ENCODE results near the gene CTNNA2.

The CTNNA2 gene

DNA sequence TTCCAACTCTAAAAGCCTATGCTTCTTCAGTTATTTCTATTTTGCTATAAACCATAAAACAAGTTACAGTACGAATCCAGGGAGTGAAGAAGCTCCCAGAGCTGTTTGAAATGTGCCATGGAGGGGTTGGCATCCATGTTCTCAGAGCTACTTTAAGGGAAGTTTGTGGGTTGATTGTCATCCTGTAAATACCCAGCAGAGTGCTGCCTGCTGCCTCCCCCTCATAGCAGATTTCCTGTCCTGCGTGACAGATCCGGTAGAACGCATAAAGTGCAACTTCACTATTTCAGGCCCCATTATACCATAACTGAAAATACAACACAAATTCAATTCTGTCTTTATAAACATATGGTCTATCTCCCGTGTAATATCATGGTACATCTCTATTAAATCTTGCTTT is 114.4 kb downstream of the CTNNA2 start:
- no peak overlapping the region for H2BK120ac ChIP-seq (ENCODE audit: insufficient read depth, low read length, poor library complexity)
- no peak overlapping the region for H3K4me3 ChIP-seq (ENCODE audit: low read depth, low read length)
- no peaks in the 10 kb centered on the region for H3K36me3 ChIP-seq (ENCODE audit: control insufficient read depth in 1 of 2, insufficient read depth in 2 of 2, low read length in 2 of 2)
- H3K27me3 ChIP-seq (ENCODE audit: insufficient read depth, low read length), result no peaks in the 10 kb centered on the region
- H3K4ac ChIP-seq (ENCODE audit: low read depth, low read length), result no peak overlapping the region
- H3K27ac ChIP-seq (ENCODE audit: low read depth, low read length), result no peak overlapping the region
- no peak overlapping the region for H3K23ac ChIP-seq (ENCODE audit: low read length)
- WGBS (ENCODE audit: extremely low coverage, insufficient coverage, insufficient read length), result no CpG with 5 or more reads among the region's 5 CpGs
- no peak for DNase-seq
- H3K14ac ChIP-seq (ENCODE audit: low read length), result no peak overlapping the region
- no peaks in the 10 kb centered on the region for H3K79me2 ChIP-seq (ENCODE audit: control insufficient read depth, insufficient read depth, low read length, poor library complexity)
- no peak overlapping the region for H2BK5ac ChIP-seq (ENCODE audit: low read depth, low read length, poor library complexity)
- no peak overlapping the region for H4K12ac ChIP-seq (ENCODE audit: low read depth, low read length)
- no peak overlapping the region for H3K18ac ChIP-seq (ENCODE audit: low read length)
- no peak overlapping the region for H4K8ac ChIP-seq (ENCODE audit: low read depth, low read length)
- H3K9ac ChIP-seq (ENCODE audit: low read length), result no peak overlapping the region
- no peaks in the 10 kb centered on the region for H3K9me3 ChIP-seq (ENCODE audit: insufficient read depth, low read depth, low read length)
- no peak overlapping the region for H2AFZ ChIP-seq (ENCODE audit: insufficient read depth, low read length, poor library complexity)
- H3K4me1 ChIP-seq (ENCODE audit: control insufficient read depth in 1 of 2, insufficient read depth in 2 of 2, low read length in 2 of 2), result no peaks in the 10 kb centered on the region
- no peaks in the 10 kb centered on the region for H3K79me1 ChIP-seq (ENCODE audit: low read length)
- no peak overlapping the region for H2BK12ac ChIP-seq (ENCODE audit: low read length)
- H4K91ac ChIP-seq (ENCODE audit: low read depth, low read length), result no peak overlapping the region
- no peak overlapping the region for H3K4me2 ChIP-seq (ENCODE audit: low read length)
- H2AK5ac ChIP-seq (ENCODE audit: low read length), result no peak overlapping the region

DNA sequence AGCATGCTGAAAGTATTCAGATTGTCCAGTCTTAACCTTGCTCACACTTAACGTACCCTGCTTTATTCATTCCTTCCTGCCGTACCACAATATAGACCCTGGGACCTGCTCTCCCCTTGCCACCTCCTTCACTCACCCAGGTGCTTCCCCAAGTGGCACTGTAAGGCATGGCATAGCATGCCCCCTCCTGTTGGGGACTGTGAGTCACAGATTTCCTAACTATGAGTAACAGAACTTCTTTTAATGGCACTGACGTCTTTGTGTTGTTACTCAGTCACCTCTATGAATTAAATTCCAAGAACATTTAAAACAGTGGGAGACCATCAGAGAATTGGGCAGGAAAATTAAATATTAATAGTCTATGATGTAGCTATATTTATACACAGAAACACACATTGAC is 117.2 kb downstream of the CTNNA2 start:
- no peaks in the 10 kb centered on the region for H3K4me1 ChIP-seq (ENCODE audit: control insufficient read depth in 1 of 2, insufficient read depth in 2 of 2, low read length in 2 of 2)
- no peaks in the 10 kb centered on the region for H3K79me2 ChIP-seq (ENCODE audit: control insufficient read depth, insufficient read depth, low read length, poor library complexity)
- H2AFZ ChIP-seq (ENCODE audit: insufficient read depth, low read length, poor library complexity), result no peak overlapping the region
- H3K9me3 ChIP-seq (ENCODE audit: insufficient read depth, low read depth, low read length), result no peaks in the 10 kb centered on the region
- H3K36me3 ChIP-seq (ENCODE audit: control insufficient read depth in 1 of 2, insufficient read depth in 2 of 2, low read length in 2 of 2), result no peaks in the 10 kb centered on the region
- H3K14ac ChIP-seq (ENCODE audit: low read length), result no peak overlapping the region
- H3K9ac ChIP-seq (ENCODE audit: low read length), result no peak overlapping the region
- H3K27ac ChIP-seq (ENCODE audit: low read depth, low read length), result no peak overlapping the region
- H4K91ac ChIP-seq (ENCODE audit: low read depth, low read length), result no peak overlapping the region
- H3K4ac ChIP-seq (ENCODE audit: low read depth, low read length), result no peak overlapping the region
- H3K4me3 ChIP-seq (ENCODE audit: low read depth, low read length), result no peak overlapping the region
- no peak overlapping the region for H3K4me2 ChIP-seq (ENCODE audit: low read length)
- H2BK12ac ChIP-seq (ENCODE audit: low read length), result no peak overlapping the region
- WGBS (ENCODE audit: extremely low coverage, insufficient coverage, insufficient read length), result no CpG with 5 or more reads among the region's 3 CpGs
- H3K23ac ChIP-seq (ENCODE audit: low read length), result no peak overlapping the region
- H2BK120ac ChIP-seq (ENCODE audit: insufficient read depth, low read length, poor library complexity), result no peak overlapping the region
- H3K18ac ChIP-seq (ENCODE audit: low read length), result no peak overlapping the region
- no peak overlapping the region for H4K12ac ChIP-seq (ENCODE audit: low read depth, low read length)
- no peaks in the 10 kb centered on the region for H3K79me1 ChIP-seq (ENCODE audit: low read length)
- no peak overlapping the region for H2AK5ac ChIP-seq (ENCODE audit: low read length)
- no peak for DNase-seq
- H2BK5ac ChIP-seq (ENCODE audit: low read depth, low read length, poor library complexity), result no peak overlapping the region
- no peaks in the 10 kb centered on the region for H3K27me3 ChIP-seq (ENCODE audit: insufficient read depth, low read length)
- H4K8ac ChIP-seq (ENCODE audit: low read depth, low read length), result no peak overlapping the region

DNA sequence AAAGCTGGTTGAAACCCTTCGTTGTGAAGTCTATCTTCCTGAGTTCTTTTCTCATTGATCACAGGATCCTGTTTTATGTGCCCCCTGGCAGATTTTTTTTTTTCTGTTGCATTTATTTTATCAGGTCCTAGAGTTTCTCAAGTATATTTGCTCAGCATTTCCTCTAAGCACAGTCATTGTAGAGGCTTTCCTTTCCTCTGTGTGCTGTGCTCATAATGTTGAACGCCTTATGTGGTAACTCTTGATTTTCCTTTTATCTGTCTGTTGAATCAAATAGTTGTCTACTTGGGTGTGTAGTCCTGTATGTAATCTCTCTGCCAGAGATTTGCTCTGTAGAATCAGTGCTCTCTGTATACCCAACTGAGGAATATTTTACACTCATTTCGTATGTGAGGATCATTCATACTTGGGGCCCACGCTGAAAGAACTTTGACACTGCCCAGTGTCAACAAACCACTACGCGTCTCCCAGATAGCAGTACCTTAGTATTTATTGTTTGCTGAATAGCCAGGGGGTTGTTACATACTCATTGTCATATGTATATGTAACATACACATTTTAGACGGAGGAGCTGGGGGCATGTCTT is 118.2 kb downstream of the CTNNA2 start:
- Histone ChIP-seq H2BK120ac (ENCODE audit: insufficient read depth, low read length, poor library complexity) (no peak overlapping the region), H3K4me1 (ENCODE audit: control insufficient read depth in 1 of 2, insufficient read depth in 2 of 2, low read length in 2 of 2) (no peaks in the 10 kb centered on the region), H4K8ac (ENCODE audit: low read depth, low read length) (no peak overlapping the region), H3K9ac (ENCODE audit: low read length) (no peak overlapping the region), H4K91ac (ENCODE audit: low read depth, low read length) (no peak overlapping the region), H3K27ac (ENCODE audit: low read depth, low read length) (no peak overlapping the region), H2AFZ (ENCODE audit: insufficient read depth, low read length, poor library complexity) (no peak overlapping the region), H3K4ac (ENCODE audit: low read depth, low read length) (no peak overlapping the region), H3K4me3 (ENCODE audit: low read depth, low read length) (no peak overlapping the region), H4K12ac (ENCODE audit: low read depth, low read length) (no peak overlapping the region), H3K14ac (ENCODE audit: low read length) (no peak overlapping the region), H3K23ac (ENCODE audit: low read length) (no peak overlapping the region), H3K36me3 (ENCODE audit: control insufficient read depth in 1 of 2, insufficient read depth in 2 of 2, low read length in 2 of 2) (no peaks in the 10 kb centered on the region), H2BK12ac (ENCODE audit: low read length) (no peak overlapping the region), H3K79me2 (ENCODE audit: control insufficient read depth, insufficient read depth, low read length, poor library complexity) (no peaks in the 10 kb centered on the region), H2BK5ac (ENCODE audit: low read depth, low read length, poor library complexity) (no peak overlapping the region), H3K18ac (ENCODE audit: low read length) (no peak overlapping the region), H3K4me2 (ENCODE audit: low read length) (no peak overlapping the region), H2AK5ac (ENCODE audit: low read length) (no peak overlapping the region), H3K79me1 (ENCODE audit: low read length) (no peaks in the 10 kb centered on the region), H3K9me3 (ENCODE audit: insufficient read depth, low read depth, low read length) (no peaks in the 10 kb centered on the region), H3K27me3 (ENCODE audit: insufficient read depth, low read length) (no peaks in the 10 kb centered on the region)
- WGBS (ENCODE audit: extremely low coverage, insufficient coverage, insufficient read length), result no CpG with 5 or more reads among the region's 7 CpGs
- DNase-seq, result no peak

DNA sequence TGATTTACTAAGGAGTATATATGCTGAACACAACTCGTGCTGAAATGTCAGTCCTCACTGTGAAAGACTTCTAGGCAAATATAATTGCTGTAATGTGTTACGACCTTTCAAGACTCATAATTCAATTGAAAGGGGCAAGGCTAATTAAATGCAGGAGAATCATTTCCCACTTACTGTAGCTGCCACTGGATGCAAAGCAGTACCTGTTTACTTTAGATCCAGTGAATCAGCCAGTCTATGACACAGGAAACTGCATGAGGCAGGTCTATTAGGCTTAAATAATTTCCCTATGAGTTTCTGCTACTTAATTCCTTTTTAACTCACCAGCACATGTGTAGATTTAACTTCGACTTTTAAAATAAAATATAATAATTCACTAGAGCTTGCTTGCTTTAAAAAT is 125.6 kb downstream of the CTNNA2 start:
- H2BK120ac ChIP-seq (ENCODE audit: insufficient read depth, low read length, poor library complexity), result no peak overlapping the region
- no peaks in the 10 kb centered on the region for H3K79me1 ChIP-seq (ENCODE audit: low read length)
- H4K91ac ChIP-seq (ENCODE audit: low read depth, low read length), result no peak overlapping the region
- no peak overlapping the region for H3K27ac ChIP-seq (ENCODE audit: low read depth, low read length)
- H3K23ac ChIP-seq (ENCODE audit: low read length), result no peak overlapping the region
- no peak overlapping the region for H3K14ac ChIP-seq (ENCODE audit: low read length)
- no peak overlapping the region for H2BK12ac ChIP-seq (ENCODE audit: low read length)
- no peak overlapping the region for H3K4me3 ChIP-seq (ENCODE audit: low read depth, low read length)
- no peak overlapping the region for H3K9ac ChIP-seq (ENCODE audit: low read length)
- no peak overlapping the region for H4K8ac ChIP-seq (ENCODE audit: low read depth, low read length)
- no peak overlapping the region for H2AFZ ChIP-seq (ENCODE audit: insufficient read depth, low read length, poor library complexity)
- H2AK5ac ChIP-seq (ENCODE audit: low read length), result no peak overlapping the region
- H3K18ac ChIP-seq (ENCODE audit: low read length), result no peak overlapping the region
- no peaks in the 10 kb centered on the region for H3K9me3 ChIP-seq (ENCODE audit: insufficient read depth, low read depth, low read length)
- DNase-seq, result no peak
- H3K36me3 ChIP-seq (ENCODE audit: control insufficient read depth in 1 of 2, insufficient read depth in 2 of 2, low read length in 2 of 2), result no peaks in the 10 kb centered on the region
- H3K4me1 ChIP-seq (ENCODE audit: control insufficient read depth in 1 of 2, insufficient read depth in 2 of 2, low read length in 2 of 2), result no peaks in the 10 kb centered on the region
- H2BK5ac ChIP-seq (ENCODE audit: low read depth, low read length, poor library complexity), result no peak overlapping the region
- no peak overlapping the region for H3K4me2 ChIP-seq (ENCODE audit: low read length)
- H3K4ac ChIP-seq (ENCODE audit: low read depth, low read length), result no peak overlapping the region
- WGBS (ENCODE audit: extremely low coverage, insufficient coverage, insufficient read length), result no CpG with 5 or more reads among the region's 3 CpGs
- no peaks in the 10 kb centered on the region for H3K79me2 ChIP-seq (ENCODE audit: control insufficient read depth, insufficient read depth, low read length, poor library complexity)
- no peak overlapping the region for H4K12ac ChIP-seq (ENCODE audit: low read depth, low read length)
- no peaks in the 10 kb centered on the region for H3K27me3 ChIP-seq (ENCODE audit: insufficient read depth, low read length)
